ENCODE data around the gene PSMD8.

The PSMD8 gene

GRCh38 chr19:38402967-38403674, 28.8 kb downstream of the PSMD8 start, which contains the start of gene FAM98C:
TSS of gene FAM98C (plus strand) at chr19:38403093. CDS start at chr19:38403154, 61 bp downstream.
- Histone ChIP-seq H3K4me3 (ENCODE audit: insufficient read depth, low read length, poor library complexity, severe bottlenecking) (peak within 1 kb of the TSS; percentile 91), H3K36me3 (ENCODE audit: low read length) (no peaks in the 10 kb centered on the region), H4K20me1 (ENCODE audit: low read depth, low read length) (no peaks in the 10 kb centered on the region), H3F3A (ENCODE audit: insufficient read depth) (no peaks in the 10 kb centered on the region), H3K9ac (ENCODE audit: low read length) (peak within 1 kb of the TSS; percentile 89), H3K27ac (ENCODE audit: low read depth, low read length) (peak within 1 kb of the TSS; percentile 53), H2AFZ (ENCODE audit: low read depth, low read length, severe bottlenecking) (peak within 1 kb of the TSS; percentile 88), H3K9me2 (replicated peaks; ENCODE audit: insufficient read depth, low read length) (no peaks in the 10 kb centered on the region), H3K27me3 (ENCODE audit: low read length) (no peaks in the 10 kb centered on the region), H3K4me2 (ENCODE audit: low read depth, low read length, poor library complexity, severe bottlenecking) (peak within 1 kb of the TSS; percentile 93), H3K9me3 (ENCODE audit: insufficient read depth, low read length) (no peaks in the 10 kb centered on the region), H3K79me2 (ENCODE audit: insufficient read depth, low read length) (no peaks in the 10 kb centered on the region)
- TF ChIP-seq EZH2phosphoT487 (conservative IDR thresholded peaks at IDR 0.05; ENCODE audit: low read length) (no peak), CTCF (IDR thresholded peaks at IDR 0.05; ENCODE audit: insufficient read depth, low read length, poor library complexity, severe bottlenecking) (peak; percentile 80)

GRCh38 chr19:38404858-38405257, 30.5 kb downstream of the PSMD8 start:
- H3K79me2 ChIP-seq (ENCODE audit: insufficient read depth, low read length), result no peaks in the 10 kb centered on the region
- H3K9ac ChIP-seq (ENCODE audit: low read length), result no peak overlapping the region
- H4K20me1 ChIP-seq (ENCODE audit: low read depth, low read length), result no peaks in the 10 kb centered on the region
- no peaks in the 10 kb centered on the region for H3F3A ChIP-seq (ENCODE audit: insufficient read depth)
- no peak overlapping the region for H3K4me3 ChIP-seq (ENCODE audit: insufficient read depth, low read length, poor library complexity, severe bottlenecking)
- no peaks in the 10 kb centered on the region for H3K9me3 ChIP-seq (ENCODE audit: insufficient read depth, low read length)
- H3K9me2 ChIP-seq (replicated peaks; ENCODE audit: insufficient read depth, low read length), result no peaks in the 10 kb centered on the region
- no peak for TF ChIP-seq EZH2phosphoT487 (conservative IDR thresholded peaks at IDR 0.05; ENCODE audit: low read length)
- TF ChIP-seq CTCF (IDR thresholded peaks at IDR 0.05; ENCODE audit: insufficient read depth, low read length, poor library complexity, severe bottlenecking), result no peak
- no peak overlapping the region for H3K4me2 ChIP-seq (ENCODE audit: low read depth, low read length, poor library complexity, severe bottlenecking)
- H3K36me3 ChIP-seq (ENCODE audit: low read length), result no peaks in the 10 kb centered on the region
- no peak overlapping the region for H2AFZ ChIP-seq (ENCODE audit: low read depth, low read length, severe bottlenecking)
- H3K27me3 ChIP-seq (ENCODE audit: low read length), result no peaks in the 10 kb centered on the region
- H3K27ac ChIP-seq (ENCODE audit: low read depth, low read length), result no peak overlapping the region

DNA sequence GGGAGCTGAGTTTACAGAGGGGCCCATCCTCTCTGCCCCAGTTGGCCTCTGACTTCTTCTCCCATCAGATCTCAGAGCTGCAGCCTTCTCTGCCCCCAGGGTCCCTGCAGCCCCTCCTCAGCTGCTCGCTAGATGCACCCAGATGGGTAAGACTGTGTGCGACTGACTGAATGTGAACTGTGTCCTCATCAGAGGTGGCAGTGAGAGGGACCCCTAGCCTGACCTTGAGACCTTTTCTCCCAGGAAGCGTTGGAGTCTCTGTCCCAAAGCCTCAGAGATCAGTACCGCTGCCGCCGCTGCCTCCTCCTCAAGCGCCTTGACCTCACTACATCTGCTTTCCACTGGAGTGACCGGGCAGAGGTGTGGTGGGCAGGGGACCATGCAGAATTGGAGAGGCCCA, 30.9 kb downstream of the PSMD8 start:
- Histone ChIP-seq H3K79me2 (ENCODE audit: insufficient read depth, low read length) (no peaks in the 10 kb centered on the region), H3K9me2 (replicated peaks; ENCODE audit: insufficient read depth, low read length) (no peaks in the 10 kb centered on the region), H3K27ac (ENCODE audit: low read depth, low read length) (no peak overlapping the region), H3K9ac (ENCODE audit: low read length) (no peak overlapping the region), H3K9me3 (ENCODE audit: insufficient read depth, low read length) (no peaks in the 10 kb centered on the region), H3F3A (ENCODE audit: insufficient read depth) (no peaks in the 10 kb centered on the region), H3K27me3 (ENCODE audit: low read length) (no peaks in the 10 kb centered on the region), H3K4me2 (ENCODE audit: low read depth, low read length, poor library complexity, severe bottlenecking) (no peak overlapping the region), H4K20me1 (ENCODE audit: low read depth, low read length) (no peaks in the 10 kb centered on the region), H3K4me3 (ENCODE audit: insufficient read depth, low read length, poor library complexity, severe bottlenecking) (no peak overlapping the region), H2AFZ (ENCODE audit: low read depth, low read length, severe bottlenecking) (no peak overlapping the region), H3K36me3 (ENCODE audit: low read length) (no peaks in the 10 kb centered on the region)
- TF ChIP-seq CTCF (IDR thresholded peaks at IDR 0.05; ENCODE audit: insufficient read depth, low read length, poor library complexity, severe bottlenecking), result no peak

Data from SU-DHL-6 (cell line).